DMS153 (cell line): ENCODE results near the gene IL1RAPL1.

Experiments used
- DNase-seq: peaks from one replicate; lab custom pipeline; 2025; lab: John Stamatoyannopoulos, UW

IL1RAPL1 gene

DNA sequence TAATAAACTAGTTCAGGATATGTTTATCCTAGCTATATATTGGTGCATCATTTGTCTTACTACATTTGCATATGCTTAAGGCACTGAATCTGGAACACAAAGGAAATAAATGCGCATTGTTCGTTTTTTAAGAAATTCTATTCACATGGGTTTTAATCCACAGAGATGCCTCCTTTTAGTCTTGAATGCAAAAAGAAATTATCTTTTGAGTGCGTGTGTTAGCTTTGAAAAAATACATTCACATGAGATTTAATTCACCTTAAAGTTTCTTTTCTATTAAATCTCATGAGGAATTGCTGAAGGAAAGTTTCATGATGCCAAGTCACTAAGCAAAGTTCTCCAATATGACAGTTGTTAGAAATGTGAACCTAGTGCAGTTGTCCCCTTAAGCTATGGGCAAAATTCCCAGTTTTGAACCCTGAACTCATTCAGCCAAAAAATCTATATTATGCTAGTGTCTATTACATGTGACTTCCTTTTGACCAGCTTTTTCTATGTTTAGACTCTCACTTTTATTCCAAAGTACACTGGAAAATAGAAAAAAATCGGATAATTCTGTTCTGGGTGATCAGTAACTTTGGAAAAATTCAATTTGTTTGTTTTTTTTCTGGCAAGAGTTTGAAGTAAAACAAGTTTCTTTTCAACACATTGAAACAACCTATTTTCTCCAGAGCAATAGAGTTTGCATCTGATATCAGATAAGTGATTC, 1201.9 kb downstream of the IL1RAPL1 start:
- no peak for DNase-seq

DNA sequence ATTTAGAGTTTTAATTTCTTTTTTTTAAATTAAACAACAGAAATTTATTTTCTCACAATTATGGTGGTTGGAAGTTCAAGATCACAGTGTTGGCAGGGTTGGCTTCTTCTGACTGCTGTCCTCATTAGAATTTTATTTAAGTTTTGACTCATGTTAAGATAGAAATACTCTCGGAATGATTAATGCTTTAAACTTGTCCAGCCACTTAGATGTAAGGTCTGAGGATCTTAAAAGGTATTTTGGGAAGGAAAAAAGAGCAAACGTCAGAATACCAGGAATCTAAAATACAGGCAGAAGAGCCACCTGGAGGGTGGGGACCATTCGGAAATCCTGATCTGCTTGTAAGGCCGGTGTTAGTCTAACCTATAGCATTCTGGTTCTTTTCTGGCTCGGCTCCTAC, 1205.1 kb downstream of the IL1RAPL1 start:
- DNase-seq: no peak

DNA sequence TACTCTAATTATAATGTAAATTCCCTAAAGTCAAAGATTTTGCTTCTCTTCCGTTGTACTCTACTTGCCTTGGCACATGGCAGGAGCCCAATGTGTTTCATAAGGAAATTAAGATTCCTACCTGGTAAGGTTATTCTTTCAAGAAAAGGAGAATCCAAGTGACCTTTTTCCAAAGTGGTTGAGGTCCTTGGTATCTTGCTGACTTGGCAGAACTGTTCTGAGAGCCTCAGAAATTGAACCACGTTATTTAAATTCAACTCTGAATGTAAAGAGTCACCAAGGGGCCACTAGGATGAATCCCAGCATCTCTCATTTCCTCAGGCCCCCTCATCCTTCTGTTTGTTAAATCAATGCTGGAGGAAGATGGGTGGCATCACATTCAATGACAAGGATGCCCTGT, 1209.9 kb downstream of the IL1RAPL1 start:
- DNase-seq: no peak

DNA sequence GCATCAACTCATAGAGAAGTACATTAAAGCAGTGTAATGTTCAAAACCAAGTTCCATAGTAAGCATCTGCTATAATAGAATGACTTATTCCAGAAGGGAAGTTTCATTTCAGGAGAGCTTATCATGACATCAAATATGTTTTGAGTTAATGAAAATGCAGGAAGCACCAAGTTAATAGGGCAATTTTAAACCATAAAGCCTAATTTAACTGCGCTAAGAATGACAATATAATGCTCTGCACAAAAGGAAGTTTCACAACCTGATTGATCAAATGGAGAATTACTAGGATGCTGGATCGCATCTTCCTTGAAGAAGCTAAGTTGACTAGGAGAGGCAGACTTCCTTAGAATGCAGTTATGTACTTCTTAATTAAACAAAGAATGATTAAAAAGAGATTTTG, 1211.2 kb downstream of the IL1RAPL1 start:
- no peak for DNase-seq

GRCh38 chrX:29813174-29813573, 1225.9 kb downstream of the IL1RAPL1 start:
- DNase-seq: no peak

DNA sequence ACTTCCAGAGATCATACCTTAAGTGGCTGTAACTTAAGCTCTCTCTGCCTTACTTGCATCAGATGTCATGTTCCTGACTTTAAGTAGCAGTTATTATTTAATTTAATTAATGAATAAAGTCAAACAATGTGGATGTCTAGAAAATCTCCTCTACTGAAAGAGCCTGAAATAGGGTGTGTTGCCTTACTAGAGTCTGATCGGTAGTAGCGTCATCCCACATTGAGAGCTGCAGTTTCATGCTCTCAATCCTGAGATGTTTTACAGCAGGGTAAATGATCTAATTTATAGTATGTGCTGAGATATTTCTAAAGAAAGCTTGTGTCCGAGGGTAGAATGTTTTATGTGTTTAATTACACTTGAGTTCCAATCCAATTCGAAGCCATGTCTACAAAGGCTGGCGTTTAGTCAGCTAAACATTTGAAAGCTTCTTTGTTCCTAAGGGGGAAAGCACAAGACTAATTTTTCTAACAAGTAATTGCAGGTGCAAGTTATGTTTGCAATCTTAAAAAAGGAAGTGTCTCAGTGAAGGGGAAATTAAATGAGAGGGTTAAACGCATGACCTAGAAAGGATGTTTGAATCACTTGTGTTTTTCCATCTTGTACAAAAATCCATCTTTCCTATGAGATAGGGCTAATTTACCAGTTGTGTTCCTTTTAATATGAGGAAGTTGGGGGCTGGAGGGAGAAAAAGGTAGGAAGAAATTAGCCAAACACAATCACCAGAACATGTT, 1237.1 kb downstream of the IL1RAPL1 start:
- no peak for DNase-seq

GRCh38 chrX:29826742-29827141, 1239.5 kb downstream of the IL1RAPL1 start:
- no peak for DNase-seq

DNA sequence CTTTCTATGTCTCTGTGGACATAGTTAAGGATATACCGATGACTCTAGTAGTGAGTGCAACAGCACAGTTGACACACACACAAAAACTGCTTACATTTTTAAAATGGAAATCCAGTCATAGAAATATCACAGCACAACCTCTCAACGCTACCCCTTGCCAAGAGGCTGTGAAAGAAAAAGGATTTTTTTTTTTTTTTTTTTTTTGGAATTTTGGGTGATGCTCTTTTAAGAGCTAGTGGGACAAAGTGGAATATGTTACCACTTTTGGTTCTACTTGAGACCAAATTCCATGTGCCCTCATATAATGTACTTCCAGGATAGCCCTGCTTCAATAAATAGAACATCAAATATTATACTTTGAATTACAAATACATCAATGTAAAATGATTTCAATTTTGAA, 1247.1 kb downstream of the IL1RAPL1 start:
- DNase-seq: no peak

GRCh38 chrX:29834764-29835163, 1247.5 kb downstream of the IL1RAPL1 start:
- DNase-seq: no peak

DNA sequence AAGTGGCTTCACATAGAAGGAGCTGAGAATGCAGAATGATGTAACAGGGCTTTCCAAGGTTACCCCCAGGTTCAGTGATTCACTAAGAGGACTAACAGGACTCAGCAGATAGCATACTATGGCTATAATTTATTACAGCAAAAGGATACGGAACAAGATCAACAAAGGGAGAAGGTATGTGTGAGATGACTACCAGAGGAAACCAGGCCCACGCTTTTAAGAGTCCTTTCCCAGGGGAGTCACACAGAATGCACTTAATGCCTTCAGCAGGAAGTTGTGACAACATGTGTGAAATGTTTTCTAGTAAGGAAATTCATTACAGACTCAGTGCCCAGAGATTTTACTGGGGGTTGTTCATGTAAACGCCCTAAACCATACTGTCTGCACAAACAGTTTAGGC, 1254.5 kb downstream of the IL1RAPL1 start:
- DNase-seq: no peak

DNA sequence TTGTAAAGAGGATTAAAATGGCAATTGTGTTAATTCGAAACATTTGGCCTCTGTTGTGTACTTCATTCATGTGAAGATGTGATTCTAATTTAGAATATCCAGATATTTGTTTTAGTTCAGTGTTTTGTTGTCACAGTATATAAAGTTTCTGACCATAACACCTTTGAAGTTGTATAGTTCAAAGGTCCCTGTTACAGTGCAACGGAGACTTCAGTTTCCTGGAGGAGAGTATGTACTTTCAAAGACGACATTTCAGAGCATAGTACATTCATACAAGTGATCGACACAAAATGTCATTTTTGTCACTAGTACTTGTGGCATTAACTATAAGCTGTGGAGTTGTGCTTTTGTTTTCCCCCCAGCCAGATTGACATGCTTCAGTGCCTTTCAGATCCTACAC, 1255.3 kb downstream of the IL1RAPL1 start:
- no peak for DNase-seq

DNA sequence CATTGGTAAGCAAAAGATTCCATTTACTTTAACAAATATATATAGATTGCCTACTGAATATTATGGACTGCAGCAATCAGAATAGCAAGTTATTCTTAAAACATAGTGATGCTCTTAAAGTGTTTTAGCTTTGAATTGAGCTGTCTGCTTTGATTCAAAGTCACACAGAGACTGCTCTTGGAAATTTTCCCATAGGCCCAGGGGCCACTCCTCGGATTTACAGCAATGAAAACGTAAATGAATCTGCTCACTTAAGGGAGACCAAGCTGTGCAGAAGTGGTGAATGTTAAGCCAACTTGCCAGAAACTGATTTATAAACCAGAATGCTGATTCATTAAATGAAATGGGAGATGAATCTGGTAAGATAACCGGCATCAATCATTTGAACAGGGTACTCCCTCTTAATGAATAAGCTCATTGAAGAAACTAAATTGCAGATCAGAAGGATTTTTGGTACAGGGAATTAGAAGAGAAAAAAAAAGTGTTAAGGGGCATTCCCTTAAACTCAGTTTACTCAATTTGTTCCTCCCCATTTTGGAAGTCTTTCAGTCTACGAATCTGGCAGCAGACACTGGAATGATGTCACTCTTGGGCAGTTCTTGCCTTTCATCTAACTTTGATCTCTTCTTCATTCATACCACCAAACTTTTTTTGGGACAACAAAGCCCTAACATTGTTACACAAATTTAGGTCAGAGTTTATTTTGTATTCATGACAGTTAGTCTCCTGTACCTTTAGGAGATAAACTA, 1264.8 kb downstream of the IL1RAPL1 start:
- no peak for DNase-seq

GRCh38 chrX:29852767-29853166, 1265.5 kb downstream of the IL1RAPL1 start:
- no peak for DNase-seq

DNA sequence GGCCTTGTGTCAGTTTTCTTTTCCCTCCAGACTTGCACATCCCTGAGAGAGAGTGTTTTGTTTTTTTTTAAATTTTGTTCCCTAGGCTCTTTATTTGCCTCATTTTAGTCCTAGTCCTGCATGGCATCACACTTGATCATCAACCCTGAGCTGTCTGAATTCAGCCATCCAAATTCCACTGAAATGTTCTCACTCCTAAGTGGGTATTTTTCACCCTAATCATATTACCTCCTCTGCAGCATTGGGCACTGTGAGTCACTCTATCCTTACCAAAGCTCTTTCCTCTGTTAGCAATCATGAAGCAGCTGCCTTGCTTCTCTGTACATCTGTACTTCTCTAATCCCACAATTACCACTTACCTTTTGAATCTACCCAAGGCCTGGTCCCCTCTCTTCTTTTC, 1271.5 kb downstream of the IL1RAPL1 start:
- DNase-seq: no peak

DNA sequence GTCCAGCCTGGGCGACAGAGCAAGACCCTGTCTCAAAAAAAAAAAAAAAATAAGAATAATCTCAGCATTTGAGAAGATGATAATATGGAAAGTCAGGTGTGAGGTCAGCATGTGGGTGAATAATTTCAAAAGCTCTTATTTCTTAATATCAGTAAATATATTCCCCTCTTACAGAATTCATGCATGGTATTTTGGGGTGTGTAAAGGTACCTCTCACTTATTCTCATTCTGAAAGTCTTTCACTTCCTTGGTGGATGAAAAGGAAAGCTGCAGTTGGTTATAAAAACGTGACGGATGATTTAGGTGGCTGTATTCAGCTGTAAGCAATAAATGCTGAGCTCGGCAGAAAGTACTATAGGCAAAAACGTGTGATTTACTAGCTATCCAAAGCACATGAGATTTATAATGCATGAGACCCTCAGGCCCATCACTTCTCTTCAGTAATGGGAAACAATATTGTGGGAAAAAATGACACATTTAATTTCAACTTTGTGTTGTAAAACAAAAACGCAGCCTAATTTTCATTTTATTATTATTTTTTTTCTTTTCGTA, 1275.0 kb downstream of the IL1RAPL1 start:
- no peak for DNase-seq

DNA sequence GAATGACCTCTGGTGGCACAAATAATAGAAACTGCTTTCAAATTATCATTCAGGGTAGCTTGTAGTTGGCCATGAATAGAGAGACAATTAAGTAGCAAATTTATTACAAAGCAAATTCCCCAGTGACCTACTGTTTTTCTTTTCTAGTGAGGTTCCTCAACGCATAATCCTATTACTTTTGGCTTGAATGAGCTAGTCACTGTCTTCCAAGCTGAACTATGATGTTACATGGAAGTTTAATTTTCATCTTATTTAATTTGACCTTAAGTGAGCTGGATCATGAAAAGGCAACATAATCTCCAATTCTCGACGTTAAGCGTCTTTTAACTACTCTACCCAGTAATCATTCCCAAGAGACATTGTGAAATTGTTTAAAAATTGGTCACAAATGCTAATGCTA, 1280.7 kb downstream of the IL1RAPL1 start:
- DNase-seq: no peak

GRCh38 chrX:29869837-29870236, 1282.6 kb downstream of the IL1RAPL1 start:
- no peak for DNase-seq

DNA sequence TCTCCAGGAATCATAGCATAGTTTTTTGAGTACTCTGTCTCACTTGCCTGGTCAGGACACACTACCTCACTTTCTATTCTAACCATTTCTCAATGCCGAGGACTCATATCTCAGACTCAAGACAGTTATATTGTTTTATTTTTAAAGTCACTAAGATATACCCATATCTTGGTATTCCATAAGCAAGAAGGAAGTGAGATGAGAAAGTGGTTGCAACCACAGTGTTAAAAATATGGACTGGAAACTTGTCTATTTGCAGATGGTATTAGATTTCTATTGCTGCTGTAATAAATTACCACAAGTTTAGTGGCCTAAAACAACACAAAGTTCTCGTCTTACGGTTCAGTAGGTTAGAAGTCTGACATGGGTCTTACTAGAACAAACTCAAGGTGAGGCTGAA, 1283.4 kb downstream of the IL1RAPL1 start:
- DNase-seq: no peak

GRCh38 chrX:29872831-29873230, 1285.6 kb downstream of the IL1RAPL1 start:
- DNase-seq: no peak

- DNase-seq: no peak
These were observed 1289.5 kb downstream of the IL1RAPL1 start for GRCh38 chrX:29876733-29877132.

- no peak for DNase-seq
These were observed 1293.7 kb downstream of the IL1RAPL1 start for GRCh38 chrX:29880977-29881376.

DNA sequence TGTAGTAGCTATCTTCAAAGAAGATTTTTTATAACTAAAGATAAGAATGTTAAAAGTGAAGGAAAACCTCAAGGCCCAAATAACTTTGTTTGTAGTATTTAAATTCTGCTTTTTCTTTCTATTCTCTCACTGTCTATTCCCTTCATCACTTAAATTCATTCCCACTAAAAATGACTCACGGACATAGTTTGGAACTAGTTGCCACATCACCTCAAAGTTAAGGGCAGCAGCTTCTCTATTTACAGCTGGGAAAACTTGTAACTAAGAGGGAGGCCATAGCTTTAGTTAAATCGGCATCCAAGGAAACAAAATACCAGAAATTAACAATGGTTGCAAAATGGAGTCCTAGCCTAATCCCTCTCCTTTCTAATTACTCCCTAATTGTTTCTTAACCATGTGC, 1302.8 kb downstream of the IL1RAPL1 start:
- no peak for DNase-seq
